GM12873 (cell line): ENCODE data around the gene LYPD6B.

Experiments used
- TF ChIP-seq, protein P1 (sequence below): IDR thresholded peaks from 2 replicates; pipeline ENCODE4 v1.5.1; 2012; ENCODE audit warnings: low read depth, mild to moderate bottlenecking, moderate library complexity, low read length, control low read depth; ENCODE audit not compliant: insufficient read depth; ENCODE audit errors: missing control alignments

LYPD6B gene

DNA sequence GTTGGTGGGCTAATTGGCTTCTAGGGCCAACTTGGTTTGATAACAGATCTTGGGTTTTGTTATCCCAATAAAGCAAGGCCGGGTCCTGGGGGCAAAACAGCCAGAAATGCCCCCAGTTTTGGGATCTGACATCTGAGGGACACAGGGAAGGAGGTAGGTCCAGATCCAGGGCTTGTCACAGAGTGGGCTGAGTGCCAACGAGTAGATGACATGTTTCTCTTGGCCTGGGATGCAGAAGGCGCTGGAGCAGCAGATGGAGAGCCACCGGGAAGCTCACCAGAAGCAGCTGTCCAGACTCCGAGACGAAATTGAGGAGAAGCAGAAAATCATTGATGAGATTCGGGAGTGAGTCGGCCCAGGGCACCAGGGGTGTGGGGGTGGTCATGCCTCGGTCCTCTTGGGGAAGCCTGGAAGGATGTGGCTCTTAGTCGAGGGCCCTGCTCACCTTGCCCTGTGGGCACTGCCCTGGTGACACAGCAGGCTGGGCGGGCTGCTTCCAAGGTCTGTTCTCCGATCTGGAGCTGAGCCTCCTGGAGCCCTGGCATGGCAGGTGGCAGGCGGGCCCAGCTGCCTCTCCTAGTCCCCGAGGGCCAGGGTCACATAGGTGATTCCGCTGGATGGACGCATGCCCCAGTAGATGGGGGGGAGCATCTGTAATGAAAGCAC, 40.2 kb upstream of the LYPD6B start:
- TF ChIP-seq, protein P1, sequence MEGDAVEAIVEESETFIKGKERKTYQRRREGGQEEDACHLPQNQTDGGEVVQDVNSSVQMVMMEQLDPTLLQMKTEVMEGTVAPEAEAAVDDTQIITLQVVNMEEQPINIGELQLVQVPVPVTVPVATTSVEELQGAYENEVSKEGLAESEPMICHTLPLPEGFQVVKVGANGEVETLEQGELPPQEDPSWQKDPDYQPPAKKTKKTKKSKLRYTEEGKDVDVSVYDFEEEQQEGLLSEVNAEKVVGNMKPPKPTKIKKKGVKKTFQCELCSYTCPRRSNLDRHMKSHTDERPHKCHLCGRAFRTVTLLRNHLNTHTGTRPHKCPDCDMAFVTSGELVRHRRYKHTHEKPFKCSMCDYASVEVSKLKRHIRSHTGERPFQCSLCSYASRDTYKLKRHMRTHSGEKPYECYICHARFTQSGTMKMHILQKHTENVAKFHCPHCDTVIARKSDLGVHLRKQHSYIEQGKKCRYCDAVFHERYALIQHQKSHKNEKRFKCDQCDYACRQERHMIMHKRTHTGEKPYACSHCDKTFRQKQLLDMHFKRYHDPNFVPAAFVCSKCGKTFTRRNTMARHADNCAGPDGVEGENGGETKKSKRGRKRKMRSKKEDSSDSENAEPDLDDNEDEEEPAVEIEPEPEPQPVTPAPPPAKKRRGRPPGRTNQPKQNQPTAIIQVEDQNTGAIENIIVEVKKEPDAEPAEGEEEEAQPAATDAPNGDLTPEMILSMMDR, result no peak

DNA sequence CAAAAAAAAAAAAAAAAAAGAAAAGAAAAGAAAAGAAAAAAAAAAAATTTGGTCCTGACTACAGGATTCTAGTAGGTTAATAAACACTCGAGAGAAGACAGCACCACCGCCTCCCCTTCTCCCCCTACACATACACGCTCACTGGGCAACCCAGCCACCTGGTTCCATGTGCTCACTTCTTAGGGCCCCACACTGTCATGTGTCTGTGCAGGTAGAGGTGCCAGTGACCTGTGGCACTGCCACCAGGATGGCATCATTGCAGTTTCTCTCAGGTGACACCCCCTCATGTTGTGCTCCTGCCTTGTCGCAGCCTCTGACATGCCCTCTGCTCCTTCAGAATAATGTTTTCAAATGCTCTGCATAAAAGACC, 39.7 kb upstream of the LYPD6B start:
- TF ChIP-seq, protein P1, result no peak

DNA sequence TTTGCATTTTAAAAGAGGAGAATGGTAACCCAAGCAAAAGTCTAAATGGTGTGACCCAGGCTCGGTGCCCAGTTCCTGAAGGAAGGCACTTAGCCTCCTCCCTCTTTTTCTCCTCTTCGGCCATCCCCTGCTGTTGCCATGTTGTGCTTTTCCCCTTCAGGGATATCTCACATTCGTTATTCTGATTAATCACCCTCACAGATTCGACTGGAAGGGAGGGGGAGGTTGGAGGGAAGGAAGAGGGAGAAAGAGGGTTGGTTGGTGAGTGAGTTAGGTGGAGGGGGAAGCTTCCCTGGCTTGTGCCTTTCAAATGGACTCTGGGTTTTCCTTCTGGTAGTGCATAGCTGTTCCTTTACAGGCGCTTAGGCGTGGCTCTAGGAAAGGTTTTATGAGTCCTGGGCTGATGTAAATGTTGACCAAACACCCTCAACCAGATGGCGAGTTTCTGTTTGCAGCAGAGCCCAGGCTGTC, 39.0 kb upstream of the LYPD6B start:
- TF ChIP-seq, protein P1, result no peak

DNA sequence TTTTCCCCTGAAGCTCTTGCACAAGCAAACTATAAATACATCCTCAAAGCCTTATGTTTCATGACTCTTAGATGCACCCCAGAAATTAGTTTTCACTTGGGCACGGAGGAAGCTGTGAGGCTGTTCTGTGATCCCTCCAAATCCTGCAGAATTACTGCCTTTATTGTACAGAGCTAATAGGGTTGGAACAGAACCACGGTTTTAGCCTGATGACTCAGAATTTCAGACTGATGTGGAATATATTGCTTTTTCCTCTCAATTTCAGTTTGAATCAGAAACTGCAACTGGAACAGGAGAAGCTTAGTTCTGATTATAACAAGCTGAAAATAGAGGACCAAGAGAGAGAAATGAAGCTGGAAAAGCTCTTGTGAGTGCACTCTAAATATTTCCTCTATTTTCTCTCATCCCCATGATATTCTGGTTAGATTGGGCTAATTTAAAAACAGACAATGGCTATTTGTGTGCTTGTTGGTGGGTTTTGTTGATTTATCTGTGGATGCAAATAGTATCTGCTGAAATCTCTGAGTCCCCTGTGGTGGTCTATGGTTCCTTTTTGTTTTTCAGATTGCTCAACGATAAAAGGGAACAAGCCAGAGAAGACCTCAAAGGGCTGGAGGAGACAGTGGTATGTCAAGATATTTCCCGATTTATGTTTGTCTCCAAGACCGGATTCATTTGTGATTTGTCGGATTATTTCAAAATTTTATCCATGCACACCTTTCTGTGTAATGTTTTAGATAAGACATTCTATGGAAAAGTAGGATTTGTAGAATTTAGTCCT, 38.2 kb upstream of the LYPD6B start:
- TF ChIP-seq, protein P1, result no peak

DNA sequence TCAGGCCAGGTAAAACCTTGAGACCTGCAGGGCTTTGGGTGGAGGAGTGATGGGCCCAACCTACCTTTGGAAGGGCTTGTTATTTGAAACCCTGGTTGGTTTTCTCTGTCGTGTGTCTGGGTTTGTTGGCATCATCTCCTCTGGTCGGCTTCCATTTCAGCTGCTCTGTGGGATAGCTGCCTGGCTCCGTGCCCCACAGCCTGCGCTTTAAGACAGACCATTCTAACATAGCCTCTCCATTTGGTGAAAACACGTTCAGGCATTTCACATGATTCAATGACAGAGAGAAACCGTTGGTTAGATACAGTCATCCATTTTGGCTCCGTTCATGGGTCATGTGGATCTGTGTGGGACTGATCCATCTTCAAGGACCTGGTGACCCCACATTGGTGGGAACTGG, 37.0 kb upstream of the LYPD6B start:
- TF ChIP-seq, protein P1, result no peak

DNA sequence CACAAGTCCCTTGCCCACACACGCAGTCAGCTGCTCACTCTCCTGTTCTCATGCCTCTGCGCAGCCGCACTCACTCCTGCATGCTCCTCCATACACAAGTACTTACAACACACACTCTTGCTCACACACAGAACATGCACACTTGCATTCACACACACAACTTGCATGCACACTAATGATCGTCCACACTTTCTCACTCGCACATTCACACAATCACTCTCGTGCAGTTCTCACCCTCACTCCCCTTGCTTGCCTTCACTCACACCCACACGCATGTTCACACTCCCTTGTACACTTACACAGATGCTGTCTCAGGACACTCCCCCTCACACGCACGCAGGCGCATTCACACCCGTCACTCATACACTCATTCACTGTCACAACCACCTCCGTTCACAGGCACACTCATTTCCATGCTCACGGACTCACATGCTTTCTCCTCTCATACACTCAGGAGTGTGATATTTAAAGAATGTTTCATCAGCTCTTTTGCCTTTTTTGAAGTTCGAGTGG, 36.1 kb upstream of the LYPD6B start:
- TF ChIP-seq, protein P1, result no peak

DNA sequence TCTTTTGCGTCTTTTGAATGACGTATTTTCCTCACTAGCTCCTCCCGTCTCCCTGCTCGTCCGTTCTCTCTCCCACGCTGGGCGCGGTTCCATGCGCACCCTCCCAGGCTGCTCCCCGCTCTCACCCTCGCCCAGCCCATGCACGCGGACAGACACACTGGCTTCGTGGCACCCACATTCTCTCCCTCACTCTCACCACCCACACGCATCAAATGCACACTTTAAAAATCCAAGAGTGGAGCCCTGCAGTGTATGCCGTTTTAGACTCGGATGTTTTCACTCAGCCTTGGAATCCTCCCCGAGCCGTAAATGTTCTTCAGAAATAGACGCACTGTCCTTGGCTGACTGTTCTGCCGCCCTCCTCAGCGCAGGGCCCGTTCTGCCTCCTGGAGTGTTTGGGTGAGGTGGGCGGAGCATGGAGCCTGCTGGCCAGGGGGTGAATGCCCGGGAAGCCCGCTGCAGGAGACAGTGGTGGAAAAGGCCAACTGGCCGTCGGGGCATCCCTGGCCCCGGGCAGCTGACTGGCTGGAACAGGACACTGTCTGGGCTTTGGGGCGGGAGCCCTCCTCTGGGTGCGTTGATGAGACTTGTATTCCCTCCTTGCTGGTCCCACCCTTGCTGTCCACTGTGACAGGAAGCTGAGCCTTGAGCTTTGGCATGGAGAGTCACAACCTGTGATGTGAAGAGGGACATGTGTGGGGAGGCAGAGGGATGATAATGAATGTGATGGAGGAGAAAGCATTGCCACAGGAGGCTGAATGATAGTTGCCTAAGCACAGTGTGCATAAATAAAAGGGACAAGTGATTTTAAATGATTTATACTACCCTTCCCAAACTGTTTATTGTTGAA, 35.4 kb upstream of the LYPD6B start:
- TF ChIP-seq, protein P1, result no peak
